Osteocyte (in vitro differentiated cells): Measurements from ENCODE around the gene ABHD15. TPM values are rescaled to one million over a fixed set of nuclear protein-coding genes. Genes with fewer than 3 reads are reported as not detected.

Experiments
- DNase-seq: peaks from one replicate; pipeline ENCODE4 v3.0.0; 2021; ENCODE audit warnings: mixed read lengths; ENCODE audit not compliant: unreplicated experiment; ENCODE audit errors: extremely low spot score
- H3K27ac Mint-ChIP-seq: one replicate; pipeline ENCODE4 v1.8.0; 2021; ENCODE audit warnings: mild to moderate bottlenecking, mixed read lengths; ENCODE audit not compliant: unreplicated experiment
- H3K27me3 Mint-ChIP-seq: one replicate; pipeline ENCODE4 v1.8.0; 2021; ENCODE audit warnings: mixed read lengths; ENCODE audit not compliant: unreplicated experiment
- H3K36me3 Mint-ChIP-seq: one replicate; pipeline ENCODE4 v1.8.0; 2021; ENCODE audit warnings: mixed read lengths; ENCODE audit not compliant: unreplicated experiment
- H3K4me1 Mint-ChIP-seq: one replicate; pipeline ENCODE4 v1.8.0; 2021; ENCODE audit warnings: mixed read lengths; ENCODE audit not compliant: unreplicated experiment
- H3K4me3 Mint-ChIP-seq: one replicate; pipeline ENCODE4 v1.8.0; 2021; ENCODE audit warnings: mild to moderate bottlenecking, moderate library complexity, mixed read lengths; ENCODE audit not compliant: unreplicated experiment
- H3K9me3 Mint-ChIP-seq: one replicate; pipeline ENCODE4 v1.8.0; 2021; ENCODE audit warnings: mixed read lengths; ENCODE audit not compliant: unreplicated experiment
- total RNA-seq: library from RNA; stranded (reverse); gene quantifications from 2 replicates; pipeline ENCODE4 v1.2.1, GENCODE V29; 2021
- TF ChIP-seq, protein P1 (sequence below): fragments of 200-600 bp; sonication (generic); IDR thresholded peaks from 2 replicates; pipeline ENCODE4 v1.5.0; 2021; ENCODE audit warnings: antibody characterized with exemption, mild to moderate bottlenecking, moderate library complexity

ABHD15 gene
- total RNA-seq, 1 donor from 2014 or later: 12.8 TPM

DNA sequence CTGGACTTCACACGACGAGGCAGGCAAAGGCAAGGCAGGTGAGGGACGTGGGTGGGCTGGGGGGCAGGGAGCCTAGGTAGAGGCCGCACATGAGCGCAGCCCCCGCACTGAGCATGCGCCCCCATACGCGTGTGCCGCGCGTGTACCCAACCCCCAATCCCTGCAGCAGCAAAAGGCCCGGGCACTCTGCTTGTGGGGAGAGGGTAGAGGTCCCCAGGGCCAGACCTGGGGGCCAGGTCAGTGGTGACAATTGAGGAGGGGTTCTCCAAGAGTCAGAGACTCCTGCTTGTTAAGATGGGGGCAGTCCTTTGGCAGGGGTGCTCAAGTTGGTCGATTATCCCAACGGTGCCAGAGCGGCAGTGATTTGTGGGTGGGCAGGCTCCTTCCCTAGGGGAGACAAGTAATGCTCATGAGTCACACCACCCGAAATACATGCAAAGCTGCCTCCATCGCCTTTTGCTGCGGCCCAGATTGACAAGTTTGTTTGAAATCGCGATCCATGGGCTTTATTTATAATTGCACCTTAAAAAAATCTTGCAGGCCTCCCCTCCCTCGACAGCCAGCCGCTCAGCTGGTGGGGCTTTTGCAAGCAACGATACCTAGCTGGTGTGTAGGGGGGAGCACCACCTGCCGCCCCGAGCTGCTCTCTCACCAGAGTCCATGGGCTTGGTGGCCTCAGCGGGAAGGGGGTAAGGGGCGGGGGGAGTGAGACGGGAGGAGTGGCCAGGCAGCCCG, 23.7 kb upstream of the ABHD15 start:
- Mint-ChIP-seq H3K36me3 (no peaks in the 10 kb centered on the region), H3K27ac (peak overlapping the region; percentile 90), H3K27me3 (no peaks in the 10 kb centered on the region), H3K4me3 (peak overlapping the region; percentile 72), H3K4me1 (peaks cover 70% of the 10 kb centered on the region), H3K9me3 (no peaks in the 10 kb centered on the region)
- TF ChIP-seq, protein P1, sequence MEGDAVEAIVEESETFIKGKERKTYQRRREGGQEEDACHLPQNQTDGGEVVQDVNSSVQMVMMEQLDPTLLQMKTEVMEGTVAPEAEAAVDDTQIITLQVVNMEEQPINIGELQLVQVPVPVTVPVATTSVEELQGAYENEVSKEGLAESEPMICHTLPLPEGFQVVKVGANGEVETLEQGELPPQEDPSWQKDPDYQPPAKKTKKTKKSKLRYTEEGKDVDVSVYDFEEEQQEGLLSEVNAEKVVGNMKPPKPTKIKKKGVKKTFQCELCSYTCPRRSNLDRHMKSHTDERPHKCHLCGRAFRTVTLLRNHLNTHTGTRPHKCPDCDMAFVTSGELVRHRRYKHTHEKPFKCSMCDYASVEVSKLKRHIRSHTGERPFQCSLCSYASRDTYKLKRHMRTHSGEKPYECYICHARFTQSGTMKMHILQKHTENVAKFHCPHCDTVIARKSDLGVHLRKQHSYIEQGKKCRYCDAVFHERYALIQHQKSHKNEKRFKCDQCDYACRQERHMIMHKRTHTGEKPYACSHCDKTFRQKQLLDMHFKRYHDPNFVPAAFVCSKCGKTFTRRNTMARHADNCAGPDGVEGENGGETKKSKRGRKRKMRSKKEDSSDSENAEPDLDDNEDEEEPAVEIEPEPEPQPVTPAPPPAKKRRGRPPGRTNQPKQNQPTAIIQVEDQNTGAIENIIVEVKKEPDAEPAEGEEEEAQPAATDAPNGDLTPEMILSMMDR: no peak
- no peak for DNase-seq

DNA sequence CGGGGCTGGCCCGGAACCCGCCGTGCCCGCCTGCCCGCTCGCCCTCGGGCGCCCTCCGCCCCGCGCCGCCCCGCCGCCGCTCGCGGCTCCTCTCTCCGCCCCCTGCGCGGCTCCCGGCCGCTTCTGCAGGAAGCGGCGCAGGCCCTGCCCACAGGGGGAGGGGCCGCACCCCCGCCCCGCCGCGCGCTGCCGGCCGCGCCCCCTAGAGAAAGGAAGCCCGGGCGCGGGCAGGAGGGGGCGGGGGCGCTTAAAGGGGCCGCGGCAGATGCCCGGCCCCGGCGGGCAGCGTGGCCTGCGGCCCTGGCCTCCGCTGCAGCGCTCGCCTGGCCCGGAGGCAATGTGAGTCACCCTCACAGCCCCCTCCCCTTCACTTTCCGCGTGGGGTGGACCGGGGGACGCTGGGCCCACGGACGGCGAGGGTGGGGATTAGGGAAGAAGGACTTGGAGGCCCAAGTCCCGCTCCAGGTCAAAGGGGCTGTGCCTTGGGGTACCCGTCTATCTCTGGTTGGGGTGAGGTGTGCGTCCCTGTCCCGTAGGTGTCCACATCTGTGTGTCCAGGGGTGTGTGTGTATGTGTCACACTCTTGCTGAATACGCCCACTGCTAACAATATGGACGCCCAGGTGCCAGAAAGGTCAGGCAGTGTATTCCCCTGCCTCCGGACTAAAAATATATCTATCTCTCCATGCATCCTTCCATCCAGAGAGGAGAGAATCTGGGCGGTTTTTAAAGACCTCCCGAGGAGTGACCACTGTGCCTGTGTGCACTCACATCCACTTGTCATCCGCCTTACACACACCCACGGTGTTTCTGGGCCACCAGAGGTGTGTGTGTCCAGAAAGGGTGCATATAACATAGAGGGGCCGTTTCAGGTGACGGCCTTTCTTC, 22.9 kb upstream of the ABHD15 start, which contains the start of gene GIT1:
Gene GIT1 (minus strand): TSS at position 125 of the 887 bp plus-strand sequence. CDS start 270 bp downstream, outside the sequence.
- no peaks in the 10 kb centered on the region for H3K9me3 Mint-ChIP-seq
- DNase-seq: peak; percentile 94
- peak within 1 kb of the TSS; percentile 90 for H3K27ac Mint-ChIP-seq
- H3K4me3 Mint-ChIP-seq: peak within 1 kb of the TSS; percentile 84
- TF ChIP-seq, protein P1: peak; percentile 9
- no peaks in the 10 kb centered on the region for H3K36me3 Mint-ChIP-seq
- H3K27me3 Mint-ChIP-seq: no peaks in the 10 kb centered on the region
- H3K4me1 Mint-ChIP-seq: peaks cover 68% of the 10 kb centered on the region

DNA sequence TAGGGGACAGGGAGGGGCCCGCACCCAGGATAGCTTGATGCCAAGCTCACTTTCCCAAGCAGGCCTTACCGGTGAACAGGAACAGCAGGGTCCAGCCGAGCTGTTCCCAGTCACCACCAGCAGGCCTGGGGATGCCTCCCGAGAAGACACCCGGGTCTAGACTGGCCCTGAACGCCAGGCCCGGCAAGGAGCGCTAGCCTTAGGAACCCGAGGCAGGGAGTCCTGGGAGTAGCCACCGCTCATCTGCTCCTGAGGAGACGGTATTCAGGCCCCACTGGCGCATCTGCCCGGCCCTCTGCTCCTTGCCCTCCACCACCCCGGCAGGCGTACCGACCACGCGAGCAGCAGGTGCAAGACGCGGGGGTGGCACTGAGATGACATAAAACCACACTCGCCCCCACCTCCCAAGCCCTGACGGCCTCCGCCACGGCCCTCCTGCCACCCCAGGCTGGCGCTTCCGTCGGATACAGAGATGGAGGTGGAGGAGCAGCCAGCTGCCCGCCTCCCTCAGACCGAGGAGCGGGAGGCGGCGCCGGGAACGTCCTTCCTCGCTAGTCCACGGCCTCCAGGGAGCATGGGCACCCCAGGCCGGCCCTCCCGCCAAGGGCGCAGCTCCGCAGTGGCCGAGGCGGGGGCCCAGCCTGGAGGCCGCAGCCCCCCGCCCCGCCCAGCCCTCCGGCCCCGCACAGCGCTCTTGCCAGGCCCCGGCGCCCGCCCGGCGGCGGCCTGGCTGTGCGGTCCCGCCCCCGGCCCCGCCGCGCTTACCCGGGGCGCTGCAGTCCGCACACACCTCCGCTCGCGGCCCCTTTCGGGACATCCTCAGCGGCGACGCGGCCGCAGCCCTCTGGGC, 21.9 kb upstream of the ABHD15 start:
- no peaks in the 10 kb centered on the region for H3K27me3 Mint-ChIP-seq
- H3K36me3 Mint-ChIP-seq: no peaks in the 10 kb centered on the region
- H3K9me3 Mint-ChIP-seq: no peaks in the 10 kb centered on the region
- peaks cover 68% of the 10 kb centered on the region for H3K4me1 Mint-ChIP-seq
- peak overlapping the region; percentile 86 for H3K27ac Mint-ChIP-seq
- TF ChIP-seq, protein P1: no peak
- no peak for DNase-seq
- H3K4me3 Mint-ChIP-seq: peak overlapping the region; percentile 84

DNA sequence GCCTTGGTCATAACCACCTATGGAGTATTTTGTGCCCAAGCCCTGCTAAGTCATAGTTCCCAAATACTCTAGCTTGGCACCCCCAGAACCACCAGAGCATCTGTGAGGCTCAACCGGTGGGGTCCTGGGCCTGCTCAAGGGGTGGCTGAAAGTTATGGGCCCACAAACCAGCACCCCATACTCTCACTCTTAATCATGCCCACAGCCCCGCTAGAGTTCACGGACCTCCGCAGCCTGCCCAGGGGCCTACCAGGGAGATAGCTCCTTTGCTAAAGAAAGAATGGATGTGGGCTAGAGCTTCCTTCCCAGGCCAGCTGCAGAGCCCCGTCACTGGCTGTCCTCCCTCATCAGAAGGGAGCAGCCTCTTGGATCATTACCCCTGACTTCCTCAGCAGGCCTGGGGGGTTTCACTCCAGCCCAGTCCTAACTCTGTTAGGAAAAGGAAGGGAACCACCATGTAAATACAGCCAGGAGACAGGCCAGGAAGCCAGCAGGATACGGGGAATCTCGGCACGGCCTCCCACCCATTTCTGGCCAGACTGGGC, 21.3 kb upstream of the ABHD15 start:
- H3K4me3 Mint-ChIP-seq: peak overlapping the region; percentile 84
- no peak for DNase-seq

More for the DNA sequence above, 21.3 kb upstream of the ABHD15 start:
- Mint-ChIP-seq H3K27ac (peak overlapping the region; percentile 86), H3K36me3 (no peaks in the 10 kb centered on the region), H3K4me1 (peaks cover 72% of the 10 kb centered on the region), H3K9me3 (no peaks in the 10 kb centered on the region), H3K27me3 (no peaks in the 10 kb centered on the region)
- TF ChIP-seq, protein P1: no peak
